Measurements from ENCODE around the gene CEBPZOS.
A peak's percentile ranks its signal among the peaks of the same experiment; 100 is the strongest.
"Not testable (repeated sequence)": the region's sequence is repeated elsewhere in the genome, so short reads cannot be mapped to it uniquely, and the experiment has no call there.

The CEBPZOS gene

DNA sequence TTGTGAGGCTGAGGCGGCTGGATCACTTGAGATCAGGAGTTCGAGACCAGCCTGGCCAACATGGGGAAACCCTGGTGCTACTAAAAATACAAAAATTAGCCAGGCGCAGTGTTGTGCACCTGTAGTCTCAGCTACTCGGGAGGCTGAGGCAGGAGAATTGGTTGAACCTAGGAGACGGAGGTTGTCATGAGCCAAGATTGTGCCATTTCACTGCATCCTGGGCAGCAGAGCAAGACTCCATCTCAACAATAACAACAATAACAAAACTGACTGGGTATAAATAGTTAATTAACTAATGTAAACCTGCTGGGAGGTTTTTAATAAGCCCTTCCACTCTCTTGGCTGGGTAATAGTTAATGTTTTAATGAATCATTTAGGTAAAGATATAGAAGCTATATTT lies 15.7 kb upstream of the CEBPZOS start:
- H3K4me3 Mint-ChIP-seq = no peak overlapping the region
- no peaks in the 10 kb centered on the region for H3K36me3 Mint-ChIP-seq (ENCODE audit: low read depth)
- no peak overlapping the region for H3K27ac Mint-ChIP-seq
- no peaks in the 10 kb centered on the region for H3K4me1 Mint-ChIP-seq (ENCODE audit: low read depth)
- DNase-seq = no peak
- H3K9me3 Mint-ChIP-seq = no peaks in the 10 kb centered on the region
- no peaks in the 10 kb centered on the region for H3K27me3 Mint-ChIP-seq

DNA sequence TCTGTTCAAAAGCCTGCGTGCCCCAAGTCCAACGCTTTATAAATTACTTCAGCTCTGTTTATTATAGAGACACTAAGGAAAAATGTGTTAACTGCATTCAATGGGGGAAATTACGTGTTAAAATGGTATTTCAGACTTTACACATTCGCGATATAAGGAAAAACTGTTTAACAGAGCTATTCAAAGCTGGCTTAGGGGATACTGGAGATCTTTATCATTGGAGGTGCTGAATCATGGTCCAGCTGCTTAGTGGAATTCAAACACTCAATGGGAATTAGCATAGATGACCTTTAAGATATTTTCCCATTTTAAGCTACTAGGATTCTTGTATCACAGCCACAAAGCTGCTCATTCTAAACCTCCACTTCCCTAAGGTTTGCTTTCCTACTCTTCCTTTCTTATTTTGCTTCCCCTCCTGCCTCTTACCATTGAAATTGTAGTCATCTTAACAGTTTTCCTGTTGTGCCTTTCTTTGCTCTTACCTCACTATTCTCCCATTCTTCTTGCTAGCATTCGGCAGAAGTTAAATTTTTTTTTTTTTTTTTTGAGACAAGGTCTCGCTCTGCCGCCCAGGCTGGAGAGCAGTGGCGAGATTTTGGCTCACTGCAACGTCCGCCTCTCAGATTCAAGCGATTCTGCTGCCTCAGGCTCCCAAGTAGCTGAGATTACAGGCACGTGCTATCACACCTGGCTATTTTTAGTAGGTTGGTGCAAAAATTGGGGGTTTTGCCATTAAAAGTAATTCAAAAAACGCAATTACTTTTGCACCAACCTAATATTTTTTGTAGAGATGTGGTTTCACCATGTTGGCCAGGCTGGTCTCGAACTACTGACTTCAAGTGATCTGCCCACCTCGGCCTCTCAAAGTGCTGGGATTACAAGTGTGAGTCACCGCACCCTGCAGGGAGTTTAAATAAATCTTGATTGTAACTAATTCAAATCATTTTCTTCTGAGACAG lies 14.3 kb upstream of the CEBPZOS start:
- H3K9me3 Mint-ChIP-seq = no peaks in the 10 kb centered on the region
- peaks cover 1% of the 10 kb centered on the region for H3K27me3 Mint-ChIP-seq
- no peak overlapping the region for H3K4me3 Mint-ChIP-seq
- H3K4me1 Mint-ChIP-seq (ENCODE audit: low read depth) = no peaks in the 10 kb centered on the region
- no peaks in the 10 kb centered on the region for H3K36me3 Mint-ChIP-seq (ENCODE audit: low read depth)
- no peak overlapping the region for H3K27ac Mint-ChIP-seq
- no peak for DNase-seq

DNA sequence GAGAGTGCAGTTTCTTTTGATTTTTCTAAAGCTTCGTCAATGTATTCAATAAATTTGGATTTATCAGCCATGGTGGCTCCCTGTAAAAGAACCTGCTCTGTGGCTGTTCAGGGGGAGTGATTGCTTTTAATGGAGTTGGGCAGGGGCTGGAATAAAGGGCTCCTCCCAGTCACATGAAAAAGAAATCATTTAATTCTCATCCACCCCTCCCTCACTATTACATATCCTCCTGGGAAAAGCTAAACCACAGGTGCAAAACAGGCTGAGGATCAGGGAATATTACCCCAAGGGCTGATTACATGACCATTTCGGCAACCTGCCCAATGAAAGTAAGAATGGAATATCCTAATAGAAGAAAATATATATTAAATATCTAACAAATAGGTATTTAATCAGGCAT lies 7.7 kb upstream of the CEBPZOS start, which contains the start of gene SULT6B1:
Gene SULT6B1, minus strand, starts transcription at position 101 of the 400 bp plus-strand sequence. Its CDS starts 30 bp downstream, at position 71.
- Mint-ChIP-seq H3K27me3 (peaks cover 7% of the 10 kb centered on the region), H3K4me1 (ENCODE audit: low read depth) (no peaks in the 10 kb centered on the region), H3K36me3 (ENCODE audit: low read depth) (no peaks in the 10 kb centered on the region), H3K9me3 (no peaks in the 10 kb centered on the region), H3K4me3 (no peak within 1 kb of the TSS), H3K27ac (no peak within 1 kb of the TSS)
- DNase-seq = no peak

DNA sequence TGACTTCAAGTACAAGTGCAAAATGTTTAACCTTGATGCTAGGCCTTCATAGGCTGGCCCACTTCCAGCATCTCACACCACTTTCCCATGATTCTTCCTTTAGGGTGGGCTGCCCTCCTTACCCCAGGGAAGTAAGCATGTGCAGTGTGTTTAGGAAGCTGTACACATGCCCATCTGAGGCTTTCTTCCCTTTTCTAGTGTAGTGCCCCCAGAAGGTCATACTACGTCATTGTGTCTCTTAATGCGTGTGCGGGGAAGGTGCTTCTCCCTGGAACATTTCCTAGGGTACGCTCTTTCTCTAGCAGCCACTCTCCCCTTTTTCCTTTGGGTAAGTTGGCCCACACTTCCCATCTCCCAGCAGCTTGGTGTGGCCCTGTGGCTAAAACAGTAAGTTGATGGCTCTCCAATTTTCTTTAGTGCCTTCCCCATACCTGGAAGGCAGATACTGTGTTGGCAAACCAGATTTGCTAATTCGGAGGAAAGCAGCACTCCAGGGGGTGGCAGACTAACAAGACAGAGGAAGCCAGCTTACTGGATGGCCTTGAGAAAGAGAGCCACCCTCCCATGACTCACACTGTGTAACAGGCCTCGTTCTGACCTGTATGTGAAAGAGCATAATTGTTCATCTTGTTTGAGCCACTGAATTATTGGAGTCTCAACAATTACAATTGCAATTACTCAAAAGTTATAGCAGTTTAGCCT lies 6.7 kb upstream of the CEBPZOS start:
- no peak overlapping the region for H3K27ac Mint-ChIP-seq
- DNase-seq = no peak
- no peak overlapping the region for H3K4me3 Mint-ChIP-seq
- H3K27me3 Mint-ChIP-seq = peaks cover 7% of the 10 kb centered on the region
- H3K36me3 Mint-ChIP-seq (ENCODE audit: low read depth) = no peaks in the 10 kb centered on the region
- no peaks in the 10 kb centered on the region for H3K9me3 Mint-ChIP-seq
- H3K4me1 Mint-ChIP-seq (ENCODE audit: low read depth) = no peaks in the 10 kb centered on the region

DNA sequence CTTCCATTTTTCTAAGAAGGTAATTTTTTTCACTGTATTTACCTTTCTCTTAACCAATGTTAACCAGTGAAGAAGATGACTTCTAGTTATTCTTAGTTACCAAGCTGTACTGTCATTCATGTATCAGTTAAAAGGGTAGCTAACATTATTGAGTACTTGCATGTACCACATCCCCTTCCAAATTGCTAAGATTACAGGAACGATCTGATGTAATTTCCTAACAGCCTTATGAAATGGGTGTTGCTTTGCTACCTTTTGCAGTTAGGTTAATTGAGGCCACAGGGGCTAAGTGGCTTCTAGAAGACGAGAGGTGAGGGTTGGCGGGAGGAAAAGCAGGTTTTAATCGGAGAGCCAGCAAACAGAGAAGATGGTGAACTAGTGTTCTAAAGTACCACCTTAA lies 6.0 kb upstream of the CEBPZOS start:
- H3K4me1 Mint-ChIP-seq (ENCODE audit: low read depth) = peaks cover 1% of the 10 kb centered on the region
- H3K4me3 Mint-ChIP-seq = no peak overlapping the region
- no peak for DNase-seq
- no peaks in the 10 kb centered on the region for H3K36me3 Mint-ChIP-seq (ENCODE audit: low read depth)
- peaks cover 7% of the 10 kb centered on the region for H3K27me3 Mint-ChIP-seq
- H3K27ac Mint-ChIP-seq = no peak overlapping the region
- H3K9me3 Mint-ChIP-seq = no peaks in the 10 kb centered on the region

DNA sequence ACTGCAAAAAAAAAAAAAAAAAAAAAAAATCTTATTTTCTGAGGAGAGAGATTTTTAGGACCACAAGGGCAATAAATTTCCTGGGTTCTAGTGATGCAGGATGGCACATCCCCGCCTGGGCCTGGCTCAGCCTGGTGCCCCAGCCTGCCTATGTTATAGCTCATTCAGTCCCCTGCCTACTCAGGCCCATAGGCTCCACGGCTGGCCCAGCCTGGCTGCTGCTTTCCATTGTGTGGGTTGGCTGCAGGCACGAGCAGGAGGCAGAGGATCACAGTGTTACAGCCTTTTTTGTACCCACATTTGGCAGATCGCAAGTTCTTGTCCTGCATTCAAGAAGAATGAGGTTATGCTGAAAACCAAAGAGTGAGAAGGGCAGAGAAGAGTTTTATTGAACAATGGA lies 5.0 kb upstream of the CEBPZOS start:
- Mint-ChIP-seq H3K4me1 (ENCODE audit: low read depth) (peaks cover 5% of the 10 kb centered on the region), H3K36me3 (ENCODE audit: low read depth) (peaks cover 1% of the 10 kb centered on the region), H3K9me3 (no peaks in the 10 kb centered on the region), H3K27ac (no peak overlapping the region), H3K4me3 (no peak overlapping the region), H3K27me3 (peaks cover 7% of the 10 kb centered on the region)
- no peak for DNase-seq

DNA sequence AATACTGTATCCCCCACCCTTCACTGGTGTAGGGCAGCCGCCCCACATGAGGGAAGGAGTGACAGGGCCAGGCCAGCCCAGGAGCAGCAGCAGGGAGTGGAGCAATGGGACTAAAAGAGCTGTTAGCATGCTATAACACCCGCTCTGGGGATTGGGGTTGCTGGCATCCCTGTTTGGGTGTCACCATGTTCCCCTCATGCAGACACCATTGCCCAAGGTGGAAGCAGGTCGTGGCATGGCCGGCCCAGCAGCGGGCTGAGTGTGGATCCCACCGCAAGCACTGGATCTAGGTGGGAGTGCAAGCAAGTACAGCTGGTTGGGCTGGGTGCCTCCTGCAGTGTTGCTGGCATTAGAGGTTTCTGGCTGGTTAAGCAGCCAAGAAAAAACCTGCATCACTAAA lies 4.5 kb upstream of the CEBPZOS start:
- DNase-seq = no peak
- Mint-ChIP-seq H3K36me3 (ENCODE audit: low read depth) (peaks cover 5% of the 10 kb centered on the region), H3K4me1 (ENCODE audit: low read depth) (peaks cover 7% of the 10 kb centered on the region), H3K27me3 (peaks cover 7% of the 10 kb centered on the region), H3K4me3 (no peak overlapping the region), H3K9me3 (no peaks in the 10 kb centered on the region), H3K27ac (no peak overlapping the region)

DNA sequence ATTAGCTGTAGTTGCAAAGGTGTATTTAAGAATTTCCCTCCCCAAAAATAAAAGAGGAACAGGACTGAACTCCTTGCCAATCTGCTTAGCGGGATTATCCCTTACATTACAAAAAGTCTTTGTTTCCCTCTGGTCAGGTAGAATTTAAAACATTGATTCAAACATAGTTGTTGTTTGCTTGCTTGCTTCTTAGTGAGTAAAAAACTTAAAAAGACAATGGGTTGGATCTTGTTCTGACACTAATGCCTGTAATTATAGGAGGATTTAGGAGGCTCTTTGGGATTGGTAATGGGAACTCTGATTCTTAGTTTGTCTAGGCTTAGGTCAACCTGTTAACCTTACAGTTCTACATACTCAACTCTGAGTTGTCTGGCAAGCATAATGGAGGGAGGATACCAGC lies 3.7 kb upstream of the CEBPZOS start:
- Mint-ChIP-seq H3K4me3 (no peak overlapping the region), H3K36me3 (ENCODE audit: low read depth) (peaks cover 12% of the 10 kb centered on the region), H3K27ac (no peak overlapping the region), H3K9me3 (no peaks in the 10 kb centered on the region), H3K27me3 (peaks cover 5% of the 10 kb centered on the region), H3K4me1 (ENCODE audit: low read depth) (peaks cover 14% of the 10 kb centered on the region)
- DNase-seq = no peak

DNA sequence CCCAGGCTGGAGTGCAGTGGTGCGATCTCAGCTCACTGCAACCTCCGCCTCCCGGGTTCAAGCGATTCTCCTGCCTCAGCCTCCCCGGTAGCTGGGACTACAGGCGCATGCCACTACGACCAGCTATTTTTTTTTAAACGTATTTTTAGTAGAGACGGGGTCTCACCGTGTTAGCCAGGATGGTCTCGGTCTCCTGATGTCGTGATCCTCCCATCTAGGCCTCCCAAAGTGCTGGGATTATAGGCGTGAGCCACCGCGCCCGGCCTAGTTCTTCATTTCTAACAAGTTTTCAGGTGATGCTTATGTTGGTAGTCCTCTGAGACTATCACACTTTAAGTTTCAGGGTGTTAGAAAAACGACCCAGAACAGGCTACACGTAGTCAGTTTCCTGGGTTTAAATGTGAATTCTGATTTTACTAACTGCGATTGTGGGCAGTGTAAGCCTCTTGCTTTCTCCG lies 405 bp upstream of the CEBPZOS start:
- DNase-seq, H3K27me3 Mint-ChIP-seq, H3K9me3 Mint-ChIP-seq: not testable (repeated sequence)
- H3K36me3 Mint-ChIP-seq (ENCODE audit: low read depth) = peaks cover 34% of the 10 kb centered on the region
- peak overlapping the region; percentile 97 for H3K27ac Mint-ChIP-seq
- H3K4me3 Mint-ChIP-seq = peak overlapping the region; percentile 92
- peaks cover 40% of the 10 kb centered on the region for H3K4me1 Mint-ChIP-seq (ENCODE audit: low read depth)

DNA sequence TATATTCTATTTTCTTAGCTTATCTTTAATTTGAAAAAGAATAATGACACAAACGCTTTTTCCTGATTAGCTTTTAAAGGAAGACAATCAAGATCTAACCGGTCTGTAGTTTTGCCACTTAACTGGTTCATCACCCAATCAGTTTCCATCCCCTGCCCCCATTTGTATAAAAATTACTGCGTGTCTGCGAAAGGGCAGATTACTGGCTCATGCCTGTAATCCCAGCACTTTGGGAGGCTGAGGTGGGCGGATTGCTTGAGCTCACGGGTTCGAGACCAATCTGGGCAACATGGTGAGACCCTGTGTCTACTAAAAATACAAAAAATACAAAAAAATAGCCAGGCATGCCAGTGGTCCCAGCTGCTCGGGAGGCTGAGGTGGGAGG lies 2.4 kb downstream of the CEBPZOS start:
- H3K36me3 Mint-ChIP-seq (ENCODE audit: low read depth) = peaks cover 61% of the 10 kb centered on the region
- no peaks in the 10 kb centered on the region for H3K27me3 Mint-ChIP-seq
- DNase-seq = no peak
- peaks cover 55% of the 10 kb centered on the region for H3K4me1 Mint-ChIP-seq (ENCODE audit: low read depth)
- H3K4me3 Mint-ChIP-seq = no peak overlapping the region
- H3K27ac Mint-ChIP-seq = peak overlapping the region; percentile 33
- H3K9me3 Mint-ChIP-seq = peaks cover 3% of the 10 kb centered on the region

DNA sequence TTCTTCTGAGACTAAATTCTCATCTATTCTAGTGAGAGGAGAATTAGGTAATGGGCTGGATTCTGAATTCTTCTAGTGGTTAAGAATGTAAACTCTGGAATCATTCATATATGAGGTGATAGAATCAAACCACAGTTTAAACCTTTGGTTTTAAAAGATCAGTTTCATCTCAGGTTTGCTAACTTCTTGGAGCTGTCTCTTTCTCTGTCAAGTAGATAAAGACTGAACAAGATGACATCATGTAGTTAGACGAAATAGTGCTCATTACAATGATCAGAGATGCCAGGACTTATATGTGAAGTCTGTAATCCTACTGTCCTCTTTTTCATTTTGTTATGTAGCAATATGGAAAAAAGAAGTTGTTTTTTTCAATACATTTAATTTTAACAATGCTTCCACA lies 4.9 kb downstream of the CEBPZOS start:
- DNase-seq = no peak
- peaks cover 86% of the 10 kb centered on the region for H3K36me3 Mint-ChIP-seq (ENCODE audit: low read depth)
- peak overlapping the region; percentile 10 for H3K4me3 Mint-ChIP-seq
- H3K4me1 Mint-ChIP-seq (ENCODE audit: low read depth) = peaks cover 65% of the 10 kb centered on the region
- H3K9me3 Mint-ChIP-seq = peaks cover 16% of the 10 kb centered on the region
- peak overlapping the region; percentile 84 for H3K27ac Mint-ChIP-seq
- H3K27me3 Mint-ChIP-seq = no peaks in the 10 kb centered on the region

DNA sequence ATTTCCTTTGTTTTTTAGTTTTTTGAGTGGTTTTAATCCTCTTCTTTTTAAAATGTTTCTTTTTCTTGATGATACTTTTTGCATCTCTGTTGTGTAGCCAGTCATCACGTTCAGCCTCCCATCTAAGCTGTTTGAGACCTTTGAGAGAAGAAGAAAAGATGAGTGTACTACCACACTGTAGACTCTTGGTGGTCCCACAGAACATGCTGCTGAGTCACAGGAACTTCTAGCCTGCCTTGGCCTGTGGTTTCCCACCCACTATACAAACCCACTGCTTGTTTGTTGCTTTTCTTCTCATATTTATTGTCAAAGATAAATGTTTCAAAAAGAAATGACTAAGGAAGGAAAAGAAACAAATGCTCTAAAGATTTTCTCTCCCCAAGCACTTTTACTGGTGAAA lies 5.5 kb downstream of the CEBPZOS start:
- Mint-ChIP-seq H3K9me3 (peaks cover 20% of the 10 kb centered on the region), H3K27me3 (no peaks in the 10 kb centered on the region), H3K4me1 (ENCODE audit: low read depth) (peaks cover 66% of the 10 kb centered on the region), H3K27ac (peak overlapping the region; percentile 85), H3K4me3 (peak overlapping the region; percentile 10), H3K36me3 (ENCODE audit: low read depth) (peaks cover 87% of the 10 kb centered on the region)
- DNase-seq = no peak

DNA sequence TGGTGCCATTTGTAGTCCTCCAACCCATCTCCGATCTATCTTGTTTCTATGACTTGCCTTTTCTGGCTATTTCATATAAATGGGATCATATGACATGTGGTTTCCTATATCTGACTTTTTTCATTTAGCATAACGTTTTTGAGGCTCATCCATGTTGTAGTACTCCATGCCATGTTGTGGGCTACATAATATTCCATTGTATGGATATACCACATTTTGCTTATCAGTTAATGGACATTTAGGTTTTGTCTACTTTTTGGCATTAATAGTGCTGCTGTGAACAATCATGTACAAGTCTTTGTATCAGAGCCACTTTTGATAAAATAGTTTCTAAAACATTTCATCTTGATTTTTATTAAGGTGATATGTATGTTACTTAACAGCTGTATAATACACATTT lies 7.4 kb downstream of the CEBPZOS start:
- Mint-ChIP-seq H3K4me1 (ENCODE audit: low read depth) (peaks cover 72% of the 10 kb centered on the region), H3K36me3 (ENCODE audit: low read depth) (peaks cover 97% of the 10 kb centered on the region), H3K27me3 (no peaks in the 10 kb centered on the region), H3K27ac (peak overlapping the region; percentile 50), H3K9me3 (peaks cover 39% of the 10 kb centered on the region), H3K4me3 (no peak overlapping the region)
- DNase-seq = no peak

DNA sequence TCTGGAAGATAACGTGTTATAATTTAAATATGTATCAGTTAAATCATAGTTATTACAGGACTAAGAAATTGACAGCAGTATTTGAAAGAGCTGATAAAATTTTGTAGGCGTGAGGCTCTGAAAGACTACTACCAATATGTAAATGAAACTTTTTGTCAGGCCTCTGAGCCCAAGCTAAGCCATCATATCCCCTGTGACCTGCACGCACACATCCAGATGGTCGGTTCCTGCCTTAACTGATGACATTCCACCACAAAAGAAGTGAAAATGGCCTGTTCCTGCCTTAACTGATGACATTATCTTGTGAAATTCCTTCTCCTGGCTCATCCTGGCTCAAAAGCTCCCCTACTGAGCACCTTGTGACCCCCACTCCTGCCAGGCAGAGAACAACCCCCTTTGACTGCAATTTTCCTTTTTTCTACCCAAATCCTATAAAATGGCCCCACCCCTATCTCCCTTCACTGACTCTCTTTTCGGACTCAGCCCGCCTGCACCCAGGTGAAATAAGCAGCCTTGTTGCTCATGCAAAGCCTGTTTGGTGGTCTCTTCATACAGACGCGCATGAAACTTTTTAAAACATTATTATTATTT lies 8.9 kb downstream of the CEBPZOS start:
- Mint-ChIP-seq H3K4me1 (ENCODE audit: low read depth) (peaks cover 60% of the 10 kb centered on the region), H3K9me3 (peaks cover 54% of the 10 kb centered on the region), H3K36me3 (ENCODE audit: low read depth) (peaks cover 99% of the 10 kb centered on the region), H3K27ac (peak overlapping the region; percentile 38)
- DNase-seq, H3K4me3 Mint-ChIP-seq, H3K27me3 Mint-ChIP-seq: not testable (repeated sequence)
